ENCODE data around the gene OTUB1. TPM values are rescaled to one million over a fixed set of nuclear protein-coding genes. Genes with fewer than 3 reads are reported as not detected.

The OTUB1 gene
- total and polyA plus RNA-seq, 2 donors (not counting 1 experiment from before 2014, with no cell fraction given): 78.2 to 119 TPM

- Histone ChIP-seq H3K4me1 (ENCODE audit: control insufficient read depth in 2 of 2, insufficient read depth in 2 of 2, low read length in 2 of 2) (no peaks in the 10 kb centered on the region), H3K27ac (ENCODE audit: low read length in 2 of 2) (no peak overlapping the region), H3K9ac (ENCODE audit: low read length) (no peak overlapping the region), H2AFZ (ENCODE audit: insufficient read depth, low read depth, low read length, poor library complexity, severe bottlenecking) (no peak overlapping the region), H3K79me2 (ENCODE audit: control insufficient read depth, insufficient read depth, low read length) (no peaks in the 10 kb centered on the region), H4K20me1 (ENCODE audit: control insufficient read depth, insufficient read depth, low read length, poor library complexity, severe bottlenecking) (no peaks in the 10 kb centered on the region), H3K36me3 (replicated peaks in 1 of 2; ENCODE audit: control extremely low read depth in 1 of 2, control insufficient read depth in 1 of 2, extremely low read depth in 1 of 2, insufficient read depth in 2 of 2, low read length in 1 of 2) (no peaks in the 10 kb centered on the region), H3K9me3 (ENCODE audit: control extremely low read depth in 1 of 3, control insufficient read depth in 2 of 3, insufficient read depth in 1 of 3, low read length in 2 of 3) (no peaks in the 10 kb centered on the region), H3K27me3 (replicated peaks in 1 of 4; ENCODE audit: control extremely low read depth in 1 of 4, control insufficient read depth in 3 of 4, insufficient read depth in 4 of 4, low read length in 3 of 4) (no peaks in the 10 kb centered on the region), H3K4me2 (replicated peaks; ENCODE audit: low read depth, low read length, poor library complexity, severe bottlenecking) (no peak overlapping the region), H3K4me3 (ENCODE audit: control extremely low read depth in 1 of 5, extremely low read depth in 1 of 5, insufficient read depth in 1 of 5, low read depth in 2 of 5, low read length in 4 of 5) (no peak overlapping the region)
- ChIA-PET POLR2A (interaction anchor here (0.6 kb wide), 1 partner anchor 11 kb away, joined by 3 read pairs; no protein-coding TSS in a partner anchor), CTCF (no interaction called here)
- TF ChIP-seq CTCF (IDR thresholded peaks at IDR 0.05) (no peak), EZH2 (IDR thresholded peaks at IDR 0.05; ENCODE audit: borderline replicate concordance, insufficient read depth, low read depth, low read length, poor library complexity, severe bottlenecking) (no peak)
- Mint-ChIP-seq H3K4me3 (no peak overlapping the region), H3K27me3 (peaks cover 8% of the 10 kb centered on the region), H3K4me1 (no peaks in the 10 kb centered on the region), H3K9me3 (ENCODE audit: insufficient read depth) (no peaks in the 10 kb centered on the region), H3K27ac (no peak overlapping the region)
- DNase-seq: no peak
- intact Hi-C loops (cut with micrococcal nuclease): no loop called here
- no peak for ATAC-seq (ENCODE audit: low read depth)
- WGBS (ENCODE audit: insufficient coverage): no CpG with 5 or more reads among the region's 1 CpG
Observed at GRCh38 chr11:63966444-63966843, 19.8 kb upstream of the OTUB1 start.

- Mint-ChIP-seq H3K4me1 (peaks cover 10% of the 10 kb centered on the region), H3K9me3 (ENCODE audit: insufficient read depth) (no peaks in the 10 kb centered on the region), H3K27me3 (peaks cover 8% of the 10 kb centered on the region), H3K27ac (no peak overlapping the region), H3K4me3 (no peak overlapping the region)
- WGBS (ENCODE audit: insufficient coverage): 100% methylated on average over 1 of the region's 2 CpGs
- no peak for ATAC-seq (ENCODE audit: low read depth)
- no peak for DNase-seq
- Histone ChIP-seq H3K4me1 (ENCODE audit: control insufficient read depth in 2 of 2, insufficient read depth in 2 of 2, low read length in 2 of 2) (peaks cover 0 to 6% of the 10 kb centered on the region in 2 donors), H3K4me2 (replicated peaks; ENCODE audit: low read depth, low read length, poor library complexity, severe bottlenecking) (no peak overlapping the region), H3K4me3 (ENCODE audit: control extremely low read depth in 1 of 5, extremely low read depth in 1 of 5, insufficient read depth in 1 of 5, low read depth in 2 of 5, low read length in 4 of 5) (no peak overlapping the region), H3K79me2 (ENCODE audit: control insufficient read depth, insufficient read depth, low read length) (peaks cover 14% of the 10 kb centered on the region), H3K9me3 (ENCODE audit: control extremely low read depth in 1 of 3, control insufficient read depth in 2 of 3, insufficient read depth in 1 of 3, low read length in 2 of 3) (no peaks in the 10 kb centered on the region), H3K9ac (ENCODE audit: low read length) (no peak overlapping the region), H3K27me3 (replicated peaks in 1 of 4; ENCODE audit: control extremely low read depth in 1 of 4, control insufficient read depth in 3 of 4, insufficient read depth in 4 of 4, low read length in 3 of 4) (no peaks in the 10 kb centered on the region), H3K27ac (ENCODE audit: low read length in 2 of 2) (no peak overlapping the region), H3K36me3 (replicated peaks in 1 of 2; ENCODE audit: control extremely low read depth in 1 of 2, control insufficient read depth in 1 of 2, extremely low read depth in 1 of 2, insufficient read depth in 2 of 2, low read length in 1 of 2) (no peaks in the 10 kb centered on the region), H2AFZ (ENCODE audit: insufficient read depth, low read depth, low read length, poor library complexity, severe bottlenecking) (no peak overlapping the region), H4K20me1 (ENCODE audit: control insufficient read depth, insufficient read depth, low read length, poor library complexity, severe bottlenecking) (no peaks in the 10 kb centered on the region)
- ChIA-PET CTCF (no interaction called here), POLR2A (no interaction called here)
- no peak for TF ChIP-seq EZH2 (IDR thresholded peaks at IDR 0.05; ENCODE audit: borderline replicate concordance, insufficient read depth, low read depth, low read length, poor library complexity, severe bottlenecking)
- no peak for TF ChIP-seq CTCF (IDR thresholded peaks at IDR 0.05)
- intact Hi-C loops (cut with micrococcal nuclease): no loop called here
Observed at GRCh38 chr11:63969461-63969860, 16.8 kb upstream of the OTUB1 start.
